Dendritic cell treated with granulocyte-macrophage colony-stimulating factor and Interleukin-4, amounts not matched to agents 40 ng/mL and 50 ng/mL, for 4 days (primary cell): Measurements from ENCODE around the gene DNM3.

Experiments used
- H3K27ac Mint-ChIP-seq: one replicate; pipeline ENCODE4 v1.8.0; 2022; ENCODE audit warnings: mild to moderate bottlenecking, mixed read lengths
- H3K27me3 Mint-ChIP-seq: one replicate; pipeline ENCODE4 v1.8.0; 2022; ENCODE audit warnings: mild to moderate bottlenecking, mixed read lengths
- H3K36me3 Mint-ChIP-seq: one replicate; pipeline ENCODE4 v1.8.0; 2022; ENCODE audit warnings: low read depth, mixed read lengths
- H3K4me1 Mint-ChIP-seq: one replicate; pipeline ENCODE4 v1.8.0; 2022; ENCODE audit warnings: low read depth, mixed read lengths
- H3K4me3 Mint-ChIP-seq: one replicate; pipeline ENCODE4 v1.8.0; 2022; ENCODE audit warnings: mild to moderate bottlenecking, moderate library complexity, mixed read lengths
- H3K9me3 Mint-ChIP-seq: one replicate; pipeline ENCODE4 v1.8.0; 2022; ENCODE audit warnings: mixed read lengths
- intact Hi-C: fragments of 100-400 bp; cut with micrococcal nuclease; formaldehyde crosslinking; loops from one replicate; pipeline ENCODE4 v1.15.0; 2022

DNM3 gene

DNA sequence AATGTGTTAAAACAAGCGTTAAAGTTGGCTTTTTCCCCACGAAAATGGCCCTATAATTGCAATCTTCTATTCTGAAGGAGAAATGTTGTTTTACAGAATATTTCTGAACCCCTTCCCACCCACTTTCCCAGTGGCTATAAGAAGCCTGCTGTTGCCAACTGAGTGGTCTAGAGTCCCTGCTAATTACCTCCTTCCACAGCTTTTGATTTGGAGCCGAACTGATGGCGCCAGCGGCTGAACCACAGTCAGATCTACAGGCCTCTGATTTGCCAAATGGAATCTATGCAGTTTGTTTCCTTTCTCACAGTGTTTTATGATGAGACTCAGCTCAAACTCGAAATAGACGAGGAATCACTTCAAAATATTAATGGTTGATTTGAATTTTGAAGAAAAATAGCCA, 503.1 kb downstream of the DNM3 start:
- H3K27ac Mint-ChIP-seq: no peak overlapping the region

DNA sequence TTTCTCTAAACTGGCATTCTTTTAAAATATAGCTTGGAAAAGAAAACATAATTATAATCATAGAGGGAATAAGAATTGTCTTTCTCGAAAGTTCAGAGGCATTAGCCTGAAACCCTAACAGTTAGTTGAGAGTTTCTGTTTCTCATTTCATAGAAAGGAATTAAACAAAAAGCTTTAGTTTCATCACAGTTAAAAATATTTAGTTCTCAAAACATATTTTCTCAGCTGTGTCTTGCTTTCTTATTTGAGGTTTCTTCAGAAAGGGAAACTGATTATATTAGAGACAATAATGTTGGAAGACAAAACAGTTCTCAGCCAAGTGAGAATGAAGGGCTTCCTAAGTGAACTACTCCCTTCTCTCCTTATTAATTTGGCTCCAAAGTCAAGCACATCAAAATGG, 503.8 kb downstream of the DNM3 start:
- no peaks in the 10 kb centered on the region for H3K36me3 Mint-ChIP-seq
- intact Hi-C loops: no loop called here
- H3K9me3 Mint-ChIP-seq: peaks cover 27% of the 10 kb centered on the region
- H3K4me1 Mint-ChIP-seq: peaks cover 27% of the 10 kb centered on the region
- H3K27me3 Mint-ChIP-seq: no peaks in the 10 kb centered on the region
- H3K27ac Mint-ChIP-seq: no peak overlapping the region
- H3K4me3 Mint-ChIP-seq: no peak overlapping the region

More for the DNA sequence above, 503.1 kb downstream of the DNM3 start:
- peaks cover 27% of the 10 kb centered on the region for H3K9me3 Mint-ChIP-seq
- H3K4me3 Mint-ChIP-seq: no peak overlapping the region
- intact Hi-C loops: no loop called here
- H3K4me1 Mint-ChIP-seq: peaks cover 31% of the 10 kb centered on the region
- no peaks in the 10 kb centered on the region for H3K27me3 Mint-ChIP-seq
- H3K36me3 Mint-ChIP-seq: no peaks in the 10 kb centered on the region

DNA sequence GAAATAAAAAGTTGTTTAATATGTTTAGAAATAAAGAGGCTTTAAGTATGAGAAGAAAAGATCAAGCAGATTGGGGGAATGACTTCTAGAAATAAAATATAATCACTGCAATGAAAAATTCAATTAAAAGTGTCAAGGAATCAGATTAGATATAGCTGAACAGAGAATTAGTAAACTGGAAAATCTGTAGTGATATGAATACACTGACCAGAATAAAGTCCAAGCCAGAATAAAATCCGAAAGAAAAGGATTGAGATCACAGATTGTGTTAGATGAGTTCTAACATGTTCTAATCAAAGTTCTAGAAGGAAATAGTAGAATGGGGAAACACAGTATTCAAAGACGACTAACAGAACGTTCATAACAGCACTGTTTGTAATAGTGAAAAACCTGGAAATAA, 506.1 kb downstream of the DNM3 start:
- Mint-ChIP-seq H3K36me3 (no peaks in the 10 kb centered on the region), H3K9me3 (peaks cover 27% of the 10 kb centered on the region), H3K27ac (no peak overlapping the region), H3K4me3 (no peak overlapping the region), H3K27me3 (no peaks in the 10 kb centered on the region), H3K4me1 (peaks cover 11% of the 10 kb centered on the region)
- intact Hi-C loops: no loop called here

DNA sequence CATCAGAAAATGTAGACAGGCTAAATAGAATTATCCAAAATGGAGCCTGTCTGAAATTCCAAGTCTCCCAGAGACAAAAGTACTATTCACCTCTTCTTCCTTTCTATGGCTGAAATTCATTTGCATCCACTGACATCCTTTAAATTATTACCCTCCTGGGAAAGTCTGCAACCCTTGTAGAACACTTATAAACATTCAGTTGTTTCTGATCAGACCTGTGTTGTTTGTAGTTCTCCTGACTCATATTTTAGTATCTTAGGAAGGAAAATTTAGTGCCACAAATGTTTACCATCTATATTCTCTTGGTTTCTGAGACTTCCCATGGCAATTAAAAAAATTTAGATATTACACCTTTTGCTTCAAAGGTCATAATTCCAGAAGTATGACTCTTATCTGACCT, 509.6 kb downstream of the DNM3 start:
- Mint-ChIP-seq H3K27ac (no peak overlapping the region), H3K4me1 (no peaks in the 10 kb centered on the region), H3K27me3 (no peaks in the 10 kb centered on the region), H3K4me3 (no peak overlapping the region), H3K36me3 (no peaks in the 10 kb centered on the region), H3K9me3 (peaks cover 25% of the 10 kb centered on the region)
- intact Hi-C loops: no loop called here

GRCh38 chr1:172351346-172351745, 510.0 kb downstream of the DNM3 start:
- H3K4me3 Mint-ChIP-seq: no peak overlapping the region
- no peaks in the 10 kb centered on the region for H3K27me3 Mint-ChIP-seq
- H3K36me3 Mint-ChIP-seq: no peaks in the 10 kb centered on the region
- peaks cover 21% of the 10 kb centered on the region for H3K9me3 Mint-ChIP-seq
- intact Hi-C loops: no loop called here
- H3K4me1 Mint-ChIP-seq: no peaks in the 10 kb centered on the region
- H3K27ac Mint-ChIP-seq: no peak overlapping the region

GRCh38 chr1:172351754-172352161, 510.5 kb downstream of the DNM3 start:
- no peaks in the 10 kb centered on the region for H3K36me3 Mint-ChIP-seq
- H3K4me3 Mint-ChIP-seq: no peak overlapping the region
- H3K4me1 Mint-ChIP-seq: no peaks in the 10 kb centered on the region
- intact Hi-C loops: no loop called here
- H3K27me3 Mint-ChIP-seq: no peaks in the 10 kb centered on the region
- no peak overlapping the region for H3K27ac Mint-ChIP-seq
- peaks cover 16% of the 10 kb centered on the region for H3K9me3 Mint-ChIP-seq

DNA sequence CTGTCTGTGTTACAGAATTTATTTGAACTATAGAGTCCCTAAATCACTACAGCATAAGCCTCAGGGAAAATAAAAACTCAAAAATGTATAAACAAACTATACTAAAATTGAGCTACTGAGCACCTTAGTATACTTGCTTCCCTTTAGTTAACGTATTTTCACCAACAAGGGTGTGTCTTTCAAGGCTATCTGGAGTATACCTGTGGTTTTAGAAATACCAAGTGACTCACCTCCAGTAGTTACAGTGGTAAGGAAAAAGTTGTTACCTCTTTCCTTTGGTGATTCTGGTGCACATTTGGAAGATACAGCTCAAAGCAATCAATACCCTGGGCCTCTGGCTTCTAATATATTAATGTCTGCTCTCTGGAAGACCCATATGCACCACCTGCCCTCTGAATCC, 511.1 kb downstream of the DNM3 start:
- H3K27ac Mint-ChIP-seq: no peak overlapping the region
- H3K4me1 Mint-ChIP-seq: no peaks in the 10 kb centered on the region
- no peaks in the 10 kb centered on the region for H3K27me3 Mint-ChIP-seq
- no peaks in the 10 kb centered on the region for H3K36me3 Mint-ChIP-seq
- H3K4me3 Mint-ChIP-seq: no peak overlapping the region
- peaks cover 10% of the 10 kb centered on the region for H3K9me3 Mint-ChIP-seq
- intact Hi-C loops: no loop called here

- Mint-ChIP-seq H3K4me1 (no peaks in the 10 kb centered on the region), H3K27ac (no peak overlapping the region)
- intact Hi-C loops: no loop called here
Measured at GRCh38 chr1:172354291-172355274, 513.3 kb downstream of the DNM3 start.

DNA sequence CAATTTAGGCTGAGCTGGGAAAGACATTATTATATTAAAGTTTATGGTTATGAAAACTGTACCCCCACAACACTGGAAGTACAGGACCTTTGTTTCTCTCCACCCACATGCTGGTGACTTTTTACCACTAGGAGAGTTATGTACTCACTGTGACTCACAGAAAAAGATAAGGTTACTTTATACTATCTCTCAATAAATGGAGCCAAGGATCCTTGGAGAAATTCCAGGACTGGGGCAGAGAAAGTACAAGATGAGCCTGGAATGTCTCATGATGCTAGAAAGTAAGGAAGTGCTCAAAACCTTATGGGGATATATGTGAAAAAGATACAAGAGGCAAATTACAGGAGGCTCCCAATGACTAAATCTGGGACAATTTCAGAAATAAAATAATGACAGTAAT, 515.3 kb downstream of the DNM3 start:
- no peaks in the 10 kb centered on the region for H3K36me3 Mint-ChIP-seq
- H3K4me3 Mint-ChIP-seq: no peak overlapping the region
- H3K27me3 Mint-ChIP-seq: no peaks in the 10 kb centered on the region
- intact Hi-C loops: no loop called here
- H3K9me3 Mint-ChIP-seq: no peaks in the 10 kb centered on the region
- no peaks in the 10 kb centered on the region for H3K4me1 Mint-ChIP-seq
- no peak overlapping the region for H3K27ac Mint-ChIP-seq

More at GRCh38 chr1:172354291-172355274, 513.3 kb downstream of the DNM3 start:
- Mint-ChIP-seq H3K36me3 (no peaks in the 10 kb centered on the region), H3K4me3 (no peak overlapping the region), H3K27me3 (no peaks in the 10 kb centered on the region), H3K9me3 (no peaks in the 10 kb centered on the region)

DNA sequence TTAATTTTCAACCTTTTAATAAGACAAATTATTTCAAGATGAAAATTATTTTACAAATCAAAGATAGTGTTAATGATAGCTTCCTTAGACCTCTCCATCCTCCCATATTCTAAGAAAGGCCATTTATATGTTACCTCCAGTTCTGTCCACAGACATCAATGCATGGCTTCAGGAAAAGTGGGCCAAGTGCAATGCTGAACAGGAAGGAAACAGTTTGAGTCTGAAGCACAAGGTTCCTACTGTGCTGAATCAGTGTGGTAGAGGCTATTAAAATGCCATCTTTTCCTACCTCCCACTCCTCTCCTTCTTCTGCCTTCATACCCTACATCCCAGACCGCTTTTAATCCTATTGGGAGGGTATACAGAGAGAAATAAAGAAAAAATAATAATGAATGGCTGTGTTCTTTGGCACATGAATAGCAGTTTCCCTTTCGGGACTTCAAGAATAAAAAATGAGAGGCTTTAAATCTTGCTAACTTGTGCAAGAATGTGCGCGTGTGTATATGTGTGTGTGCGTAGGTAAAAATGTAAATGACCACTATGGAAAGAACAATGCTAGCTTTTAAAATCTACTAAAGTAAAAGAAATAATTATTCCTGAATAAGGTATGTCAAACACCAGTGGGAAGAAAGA, 516.6 kb downstream of the DNM3 start:
- no peaks in the 10 kb centered on the region for H3K4me1 Mint-ChIP-seq
- no peaks in the 10 kb centered on the region for H3K9me3 Mint-ChIP-seq
- no peaks in the 10 kb centered on the region for H3K27me3 Mint-ChIP-seq
- no peak overlapping the region for H3K4me3 Mint-ChIP-seq
- intact Hi-C loops: no loop called here
- H3K27ac Mint-ChIP-seq: no peak overlapping the region
- no peaks in the 10 kb centered on the region for H3K36me3 Mint-ChIP-seq

DNA sequence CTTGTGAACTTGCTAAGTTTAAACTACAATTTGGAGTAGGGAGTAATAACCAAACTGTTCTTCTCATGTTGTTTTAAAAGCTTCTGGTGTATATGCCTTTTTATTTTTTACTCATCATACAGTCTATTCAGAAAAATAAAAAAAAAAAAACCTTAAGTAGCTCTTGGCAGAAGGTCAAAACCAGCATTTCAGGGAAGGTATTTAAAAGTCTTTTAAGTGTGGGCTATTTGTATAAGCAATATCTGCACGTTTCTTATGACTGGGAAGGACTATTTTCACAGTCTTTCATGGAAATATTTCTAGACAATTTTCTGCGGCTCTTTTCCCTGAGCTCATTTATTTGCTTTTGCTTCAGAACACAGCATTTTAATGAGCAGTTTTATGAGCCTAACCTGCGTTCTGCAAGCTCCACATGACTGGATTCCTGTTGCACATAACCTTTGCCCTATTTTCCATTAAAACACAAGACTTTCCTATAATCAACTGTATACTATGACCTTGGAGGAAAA, 518.2 kb downstream of the DNM3 start:
- no peak overlapping the region for H3K4me3 Mint-ChIP-seq
- no peaks in the 10 kb centered on the region for H3K36me3 Mint-ChIP-seq
- no peaks in the 10 kb centered on the region for H3K27me3 Mint-ChIP-seq
- H3K27ac Mint-ChIP-seq: no peak overlapping the region
- intact Hi-C loops: no loop called here
- no peaks in the 10 kb centered on the region for H3K9me3 Mint-ChIP-seq
- no peaks in the 10 kb centered on the region for H3K4me1 Mint-ChIP-seq

DNA sequence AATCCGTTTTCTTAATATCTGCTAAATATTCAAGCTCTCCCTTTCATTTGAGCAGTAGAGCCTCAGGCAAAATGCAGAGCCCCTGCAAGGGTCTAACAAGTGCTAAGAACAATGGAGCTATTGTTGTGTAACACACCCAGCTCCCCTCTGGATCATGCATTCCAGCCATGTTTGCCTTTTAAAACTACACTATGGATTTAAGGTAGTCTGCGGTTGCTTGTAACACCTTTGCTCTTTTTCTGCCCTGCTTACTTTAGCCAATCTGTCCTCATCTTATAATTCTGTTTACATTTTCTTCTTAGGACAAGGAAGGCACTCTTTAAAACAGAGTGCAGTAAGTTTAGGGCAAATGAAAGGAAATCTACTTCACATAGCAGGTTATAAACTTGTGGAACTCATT, 519.2 kb downstream of the DNM3 start:
- Mint-ChIP-seq H3K9me3 (no peaks in the 10 kb centered on the region), H3K27me3 (no peaks in the 10 kb centered on the region), H3K36me3 (no peaks in the 10 kb centered on the region), H3K4me3 (no peak overlapping the region), H3K4me1 (no peaks in the 10 kb centered on the region), H3K27ac (no peak overlapping the region)
- intact Hi-C loops: no loop called here

DNA sequence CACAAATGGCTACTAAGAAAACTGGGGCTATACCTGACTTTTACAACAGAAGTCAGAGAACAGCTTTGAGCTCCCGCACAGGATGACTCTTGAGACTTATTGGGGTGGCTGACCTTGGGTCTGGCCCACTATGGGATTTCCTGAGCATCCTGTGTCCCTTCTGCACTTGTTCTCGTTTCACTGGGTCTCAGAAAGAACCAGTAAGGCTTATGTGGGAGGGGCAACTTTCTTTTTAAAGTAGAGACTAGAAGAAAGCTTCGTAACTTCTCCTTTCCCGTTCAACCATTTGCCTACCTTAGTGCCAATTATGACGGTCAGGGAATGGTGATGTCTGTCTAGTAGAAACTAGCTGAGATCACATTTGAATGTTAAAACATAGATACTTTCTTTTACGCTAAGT, 519.7 kb downstream of the DNM3 start:
- Mint-ChIP-seq H3K4me1 (no peaks in the 10 kb centered on the region), H3K9me3 (no peaks in the 10 kb centered on the region), H3K27ac (no peak overlapping the region), H3K36me3 (no peaks in the 10 kb centered on the region), H3K4me3 (no peak overlapping the region), H3K27me3 (no peaks in the 10 kb centered on the region)
- intact Hi-C loops: no loop called here

- H3K9me3 Mint-ChIP-seq: peaks cover 25% of the 10 kb centered on the region
- no peaks in the 10 kb centered on the region for H3K4me1 Mint-ChIP-seq
- H3K27me3 Mint-ChIP-seq: no peaks in the 10 kb centered on the region
- H3K27ac Mint-ChIP-seq: no peak overlapping the region
- H3K36me3 Mint-ChIP-seq: no peaks in the 10 kb centered on the region
- intact Hi-C loops: no loop called here
- no peak overlapping the region for H3K4me3 Mint-ChIP-seq
Measured at GRCh38 chr1:172363852-172364251, 522.6 kb downstream of the DNM3 start.
